Neural progenitor cell (in vitro differentiated cells): Measurements from ENCODE around the gene RNASE13.

ENCODE experiments used
- CTCF ChIP-seq: fragments of 200-600 bp; sonication (generic); IDR thresholded peaks from 2 replicates; pipeline ENCODE4 v1.5.1; 2017; ENCODE audit warnings: antibody characterized with exemption, mild to moderate bottlenecking
- EZH2 ChIP-seq: fragments of 200-600 bp; sonication (generic); IDR thresholded peaks from 2 replicates; pipeline ENCODE4 v1.6.1; 2017; ENCODE audit warnings: antibody characterized with exemption, mild to moderate bottlenecking, moderate library complexity
- EZH2phosphoT487 ChIP-seq: fragments of 200-600 bp; sonication (generic); IDR thresholded peaks from 2 replicates; pipeline ENCODE4 v1.6.1; 2017; ENCODE audit warnings: antibody characterized with exemption

- TF ChIP-seq CTCF (no peak), EZH2 (no peak), EZH2phosphoT487 (no peak)
Observed at GRCh38 chr14:21050597-21050996, 16.0 kb upstream of the RNASE13 start.
